ENCODE results near the gene CCRL2. TPM values are rescaled to one million over a fixed set of nuclear protein-coding genes. Genes with fewer than 3 reads are reported as not detected.

CCRL2 gene
- total and polyA plus RNA-seq, 9 of the 15 experiments (the other 6 are each of a cell fraction or from before 2014, with no cell fraction given) = 3.4 to 5.7 (median 4.0) TPM

DNA sequence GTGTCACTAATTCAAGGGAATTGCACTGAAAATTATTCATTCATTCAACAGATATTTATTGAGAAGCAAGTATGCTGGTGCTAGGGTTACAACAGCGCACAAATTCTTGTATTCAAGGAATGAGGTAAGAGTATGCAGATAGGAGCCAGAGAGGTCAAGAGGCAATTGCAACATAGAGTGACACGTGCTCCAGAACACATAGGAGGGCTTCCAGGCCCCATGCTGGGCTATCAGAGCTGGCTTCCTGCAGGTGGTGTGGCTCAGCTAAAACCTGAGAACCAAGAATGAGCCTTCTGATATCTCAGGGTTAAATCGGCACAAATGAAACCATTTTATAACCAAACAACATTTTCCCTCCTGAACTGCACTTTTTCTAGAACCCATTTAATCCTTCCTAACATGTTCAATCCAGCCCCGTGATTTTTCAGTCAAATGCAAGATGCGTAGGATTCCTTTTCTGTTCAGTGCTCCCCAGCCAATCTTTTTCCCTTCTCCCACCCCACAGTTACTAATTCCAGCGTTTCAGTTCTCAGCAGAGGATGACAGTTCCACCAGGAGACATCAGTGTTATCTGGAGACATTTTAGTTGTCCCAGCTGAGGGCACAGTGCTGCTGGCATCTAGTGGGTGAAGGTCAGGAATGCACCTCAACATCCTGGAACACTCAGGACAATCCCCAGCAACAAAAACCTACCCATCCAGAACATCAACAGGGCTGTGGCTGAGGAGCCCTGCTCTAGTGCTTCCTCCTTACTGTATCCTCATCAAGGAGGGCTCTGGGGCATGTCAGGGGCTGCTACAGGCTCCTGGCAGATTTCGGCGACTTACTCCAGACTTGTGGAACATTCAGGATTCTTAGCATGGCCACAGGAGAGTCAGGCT lies 13.3 kb upstream of the CCRL2 start (continued):
- TF ChIP-seq, protein P1, sequence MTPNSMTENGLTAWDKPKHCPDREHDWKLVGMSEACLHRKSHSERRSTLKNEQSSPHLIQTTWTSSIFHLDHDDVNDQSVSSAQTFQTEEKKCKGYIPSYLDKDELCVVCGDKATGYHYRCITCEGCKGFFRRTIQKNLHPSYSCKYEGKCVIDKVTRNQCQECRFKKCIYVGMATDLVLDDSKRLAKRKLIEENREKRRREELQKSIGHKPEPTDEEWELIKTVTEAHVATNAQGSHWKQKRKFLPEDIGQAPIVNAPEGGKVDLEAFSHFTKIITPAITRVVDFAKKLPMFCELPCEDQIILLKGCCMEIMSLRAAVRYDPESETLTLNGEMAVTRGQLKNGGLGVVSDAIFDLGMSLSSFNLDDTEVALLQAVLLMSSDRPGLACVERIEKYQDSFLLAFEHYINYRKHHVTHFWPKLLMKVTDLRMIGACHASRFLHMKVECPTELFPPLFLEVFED (CRISPR knock-in tag; conservative IDR thresholded peaks at IDR 0.05) = no peak
- TF ChIP-seq SIN3A (IDR thresholded peaks at IDR 0.05; ENCODE audit: borderline replicate concordance in 2 of 2, control insufficient read depth in 1 of 2, low read depth in 2 of 2, low read length in 2 of 2) (no peak), DMBX1 (CRISPR knock-in tag; IDR thresholded peaks at IDR 0.05; ENCODE audit: borderline replicate concordance) (no peak), ADNP (tag; IDR thresholded peaks at IDR 0.05) (no peak), KDM5B (IDR thresholded peaks at IDR 0.05; ENCODE audit: insufficient replicate concordance, low read depth, low read length) (no peak), ZNF830 (CRISPR knock-in tag; IDR thresholded peaks at IDR 0.05) (no peak), CREBBP (IDR thresholded peaks at IDR 0.05; ENCODE audit: low read depth, low read length) (no peak), MTA2 (IDR thresholded peaks at IDR 0.05; ENCODE audit: low read depth) (no peak), POLR2AphosphoS5 (IDR thresholded peaks at IDR 0.05; ENCODE audit: control insufficient read depth, insufficient read depth, low read depth, low read length) (no peak), BRD9 (IDR thresholded peaks at IDR 0.05; ENCODE audit: low read depth, partially characterized antibody) (no peak), FOXK2 (conservative IDR thresholded peaks at IDR 0.05 in 1 of 2, IDR thresholded peaks at IDR 0.05 in 1 of 2; ENCODE audit: low read depth in 2 of 2) (peak; percentile 23 to 42; a peak in 1 of 4 replicates), ZNF184 (CRISPR knock-in tag; IDR thresholded peaks at IDR 0.05) (no peak), HEY1 (CRISPR knock-in tag; IDR thresholded peaks at IDR 0.05; ENCODE audit: borderline replicate concordance) (no peak), CEBPB (tag; IDR thresholded peaks at IDR 0.05) (peak; percentile 98)
- TF ChIP-seq, protein P2, sequence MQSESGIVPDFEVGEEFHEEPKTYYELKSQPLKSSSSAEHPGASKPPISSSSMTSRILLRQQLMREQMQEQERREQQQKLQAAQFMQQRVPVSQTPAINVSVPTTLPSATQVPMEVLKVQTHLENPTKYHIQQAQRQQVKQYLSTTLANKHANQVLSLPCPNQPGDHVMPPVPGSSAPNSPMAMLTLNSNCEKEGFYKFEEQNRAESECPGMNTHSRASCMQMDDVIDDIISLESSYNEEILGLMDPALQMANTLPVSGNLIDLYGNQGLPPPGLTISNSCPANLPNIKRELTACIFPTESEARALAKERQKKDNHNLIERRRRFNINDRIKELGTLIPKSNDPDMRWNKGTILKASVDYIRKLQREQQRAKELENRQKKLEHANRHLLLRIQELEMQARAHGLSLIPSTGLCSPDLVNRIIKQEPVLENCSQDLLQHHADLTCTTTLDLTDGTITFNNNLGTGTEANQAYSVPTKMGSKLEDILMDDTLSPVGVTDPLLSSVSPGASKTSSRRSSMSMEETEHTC (IDR thresholded peaks at IDR 0.05) = peak; percentile 52; the same call in 1 of the 2 replicates
- TF ChIP-seq, protein P3, sequence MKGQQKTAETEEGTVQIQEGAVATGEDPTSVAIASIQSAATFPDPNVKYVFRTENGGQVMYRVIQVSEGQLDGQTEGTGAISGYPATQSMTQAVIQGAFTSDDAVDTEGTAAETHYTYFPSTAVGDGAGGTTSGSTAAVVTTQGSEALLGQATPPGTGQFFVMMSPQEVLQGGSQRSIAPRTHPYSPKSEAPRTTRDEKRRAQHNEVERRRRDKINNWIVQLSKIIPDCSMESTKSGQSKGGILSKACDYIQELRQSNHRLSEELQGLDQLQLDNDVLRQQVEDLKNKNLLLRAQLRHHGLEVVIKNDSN (CRISPR knock-in tag; IDR thresholded peaks at IDR 0.05) = peak; percentile 68
- TF ChIP-seq, protein P4, sequence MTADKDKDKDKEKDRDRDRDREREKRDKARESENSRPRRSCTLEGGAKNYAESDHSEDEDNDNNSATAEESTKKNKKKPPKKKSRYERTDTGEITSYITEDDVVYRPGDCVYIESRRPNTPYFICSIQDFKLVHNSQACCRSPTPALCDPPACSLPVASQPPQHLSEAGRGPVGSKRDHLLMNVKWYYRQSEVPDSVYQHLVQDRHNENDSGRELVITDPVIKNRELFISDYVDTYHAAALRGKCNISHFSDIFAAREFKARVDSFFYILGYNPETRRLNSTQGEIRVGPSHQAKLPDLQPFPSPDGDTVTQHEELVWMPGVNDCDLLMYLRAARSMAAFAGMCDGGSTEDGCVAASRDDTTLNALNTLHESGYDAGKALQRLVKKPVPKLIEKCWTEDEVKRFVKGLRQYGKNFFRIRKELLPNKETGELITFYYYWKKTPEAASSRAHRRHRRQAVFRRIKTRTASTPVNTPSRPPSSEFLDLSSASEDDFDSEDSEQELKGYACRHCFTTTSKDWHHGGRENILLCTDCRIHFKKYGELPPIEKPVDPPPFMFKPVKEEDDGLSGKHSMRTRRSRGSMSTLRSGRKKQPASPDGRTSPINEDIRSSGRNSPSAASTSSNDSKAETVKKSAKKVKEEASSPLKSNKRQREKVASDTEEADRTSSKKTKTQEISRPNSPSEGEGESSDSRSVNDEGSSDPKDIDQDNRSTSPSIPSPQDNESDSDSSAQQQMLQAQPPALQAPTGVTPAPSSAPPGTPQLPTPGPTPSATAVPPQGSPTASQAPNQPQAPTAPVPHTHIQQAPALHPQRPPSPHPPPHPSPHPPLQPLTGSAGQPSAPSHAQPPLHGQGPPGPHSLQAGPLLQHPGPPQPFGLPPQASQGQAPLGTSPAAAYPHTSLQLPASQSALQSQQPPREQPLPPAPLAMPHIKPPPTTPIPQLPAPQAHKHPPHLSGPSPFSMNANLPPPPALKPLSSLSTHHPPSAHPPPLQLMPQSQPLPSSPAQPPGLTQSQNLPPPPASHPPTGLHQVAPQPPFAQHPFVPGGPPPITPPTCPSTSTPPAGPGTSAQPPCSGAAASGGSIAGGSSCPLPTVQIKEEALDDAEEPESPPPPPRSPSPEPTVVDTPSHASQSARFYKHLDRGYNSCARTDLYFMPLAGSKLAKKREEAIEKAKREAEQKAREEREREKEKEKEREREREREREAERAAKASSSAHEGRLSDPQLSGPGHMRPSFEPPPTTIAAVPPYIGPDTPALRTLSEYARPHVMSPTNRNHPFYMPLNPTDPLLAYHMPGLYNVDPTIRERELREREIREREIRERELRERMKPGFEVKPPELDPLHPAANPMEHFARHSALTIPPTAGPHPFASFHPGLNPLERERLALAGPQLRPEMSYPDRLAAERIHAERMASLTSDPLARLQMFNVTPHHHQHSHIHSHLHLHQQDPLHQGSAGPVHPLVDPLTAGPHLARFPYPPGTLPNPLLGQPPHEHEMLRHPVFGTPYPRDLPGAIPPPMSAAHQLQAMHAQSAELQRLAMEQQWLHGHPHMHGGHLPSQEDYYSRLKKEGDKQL (CRISPR knock-in tag; IDR thresholded peaks at IDR 0.05; ENCODE audit: borderline replicate concordance) = no peak
